HCT116 (cell line): ENCODE results near the gene JPT1. TPM values are rescaled to one million over a fixed set of nuclear protein-coding genes. Genes with fewer than 3 reads are reported as not detected.
A peak's percentile ranks its signal among the peaks of the same experiment; 100 is the strongest.

ENCODE experiments used
- ATAC-seq: fragments of 200-7000 bp; cut with Tn5 transposase; 2 replicates; pipeline ENCODE4 v1.9.1; 2020; ENCODE audit warnings: mild to moderate bottlenecking, moderate library complexity
- Bru-seq: library from RNA; stranded (reverse); fragments of 400-500 nt; gene quantifications from one replicate; lab custom pipeline; 2021; lab: Mats Ljungman, UMichigan
- BruChase-seq, 2 experiments: library from RNA; stranded (reverse); fragments of 400-500 nt; gene quantifications; one replicate each; lab custom pipeline; 2021; lab: Mats Ljungman, UMichigan
- BruUV-seq: library from RNA; stranded (reverse); fragments of 400-500 nt; replicated peaks from 2 replicates; lab custom pipeline; 2021; lab: Mats Ljungman, UMichigan
- CTCF ChIA-PET: fragments of 300-600 bp; sonication (Branson Sonifier 250); formaldehyde crosslinking; loops from one replicate; lab custom pipeline; 2021; ENCODE audit warnings: antibody characterized with exemption; lab: Charles Lee
- POLR2A ChIA-PET: fragments of 300-600, 350-600 bp; sonication (Branson Sonifier 250); formaldehyde crosslinking; loops from one replicate; lab custom pipeline; 2021; ENCODE audit warnings: antibody characterized with exemption; lab: Charles Lee
- RAD21 ChIA-PET, 2 experiments: fragments of 300-600 bp; sonication (Branson Sonifier 250); formaldehyde crosslinking; loops; one replicate each; lab custom pipeline; 2023; ENCODE audit warnings: low total read pairs in 2 of 2; ENCODE audit not compliant: uncharacterized antibody in 2 of 2, unreplicated experiment in 2 of 2, low non-redundant PET in 1 of 2; lab: Charles Lee
- DNase-seq: peaks from one replicate; pipeline ENCODE4 v3.0.0-alpha.2; 2010; ENCODE audit warnings: low read depth, low spot score
- H2AFZ ChIP-seq: fragments of 200-600 bp; shearing (Covaris generic), sonication (generic); 2 replicates; pipeline ENCODE4 v1.6.1; 2017; ENCODE audit warnings: low read depth, mixed run types, mixed read lengths, antibody characterized with exemption, low read length; ENCODE audit not compliant: poor library complexity, severe bottlenecking
- H3K27ac ChIP-seq: 2 replicates; pipeline ENCODE4 v1.5.1; 2012; ENCODE audit warnings: low read depth, low read length
- H3K27me3 ChIP-seq: fragments of 200-600 bp; sonication (generic); 2 replicates; pipeline ENCODE4 v1.6.1; 2016; ENCODE audit warnings: mixed run types, low read length, mixed read lengths; ENCODE audit not compliant: insufficient read depth
- H3K36me3 ChIP-seq, 2 experiments: fragments of 200-500 bp in 1 of 2; fragments of 200-600 bp in 1 of 2; sonication (Bioruptor generic) in 1 of 2; sonication (generic) in 1 of 2; 2 replicates each; pipeline versions ENCODE4 v1.5.1 to v1.6.1; 2014 to 2016; ENCODE audit warnings: low read length in 2 of 2, inconsistent platforms in 1 of 2, mixed read lengths in 1 of 2, mixed run types in 1 of 2; ENCODE audit not compliant: insufficient read depth in 2 of 2, control insufficient read depth in 1 of 2
- H3K4me1 ChIP-seq, 2 experiments: fragments of 200-600 bp in 1 of 2; sonication (generic) in 1 of 2; 2 replicates each; pipeline versions ENCODE4 v1.5.1 to v1.6.1; 2012 to 2017; ENCODE audit warnings: low read length in 2 of 2, inconsistent platforms in 1 of 2, mild to moderate bottlenecking in 1 of 2, mixed read lengths in 1 of 2, mixed run types in 1 of 2, moderate library complexity in 1 of 2; ENCODE audit not compliant: insufficient read depth in 2 of 2, control insufficient read depth in 1 of 2
- H3K4me2 ChIP-seq: fragments of 200-600 bp; sonication (generic); 2 replicates; pipeline ENCODE4 v1.6.1; 2017; ENCODE audit warnings: mixed run types, low read length, mixed read lengths
- H3K4me3 ChIP-seq, 2 experiments: fragments of 200-600 bp in 1 of 2; sonication (generic) in 1 of 2; replicated peaks in 1 of 2; 2 replicates each; pipeline ENCODE4 v1.5.1; 2011 to 2016; ENCODE audit warnings: low read length in 2 of 2, control low read depth in 1 of 2, low read depth in 1 of 2, mild to moderate bottlenecking in 1 of 2, mixed read lengths in 1 of 2, mixed run types in 1 of 2
- H3K79me2 ChIP-seq: fragments of 200-600 bp; sonication (generic); 2 replicates; pipeline ENCODE4 v1.6.1; 2017; ENCODE audit warnings: mild to moderate bottlenecking, mixed run types, low read length, moderate library complexity, mixed read lengths; ENCODE audit not compliant: insufficient read depth
- H3K9ac ChIP-seq: fragments of 200-600 bp; sonication (generic); 2 replicates; pipeline ENCODE4 v1.6.1; 2016; ENCODE audit warnings: low read length, mixed read lengths
- H3K9me2 ChIP-seq: fragments of 200-600 bp; sonication (generic), shearing (Covaris generic); 2 replicates; pipeline ENCODE4 v1.6.1; 2017; ENCODE audit warnings: mixed run types, mild to moderate bottlenecking, moderate library complexity; ENCODE audit not compliant: insufficient read depth
- H3K9me3 ChIP-seq, 2 experiments: fragments of 200-500 bp in 1 of 2; fragments of 200-600 bp in 1 of 2; sonication (Bioruptor generic) in 1 of 2; sonication (generic) in 1 of 2; 2 replicates each; pipeline ENCODE4 v1.6.1; 2014 to 2017; ENCODE audit warnings: low read length in 2 of 2, mixed read lengths in 2 of 2, inconsistent platforms in 1 of 2, low read depth in 1 of 2, mild to moderate bottlenecking in 1 of 2, mixed run types in 1 of 2, moderate library complexity in 1 of 2; ENCODE audit not compliant: control insufficient read depth in 1 of 2, insufficient read depth in 1 of 2
- H4K20me1 ChIP-seq: fragments of 200-600 bp; sonication (generic), shearing (Covaris generic); 2 replicates; pipeline ENCODE4 v1.6.1; 2017; ENCODE audit warnings: mixed run types, mild to moderate bottlenecking, moderate library complexity; ENCODE audit not compliant: insufficient read depth
- ATF3 ChIP-seq: IDR thresholded peaks from 2 replicates; pipeline ENCODE4 v1.6.1; 2012
- CBX3 ChIP-seq: IDR thresholded peaks from 2 replicates; pipeline ENCODE4 v1.6.1; 2012; ENCODE audit warnings: low read depth
- CEBPB ChIP-seq: IDR thresholded peaks from 2 replicates; pipeline ENCODE4 v1.6.1; 2012; ENCODE audit warnings: low read depth
- CTCF ChIP-seq, 3 experiments: fragments of 200-600 bp in 1 of 3; sonication (generic) in 1 of 3; IDR thresholded peaks in 2 of 3; conservative IDR thresholded peaks in 1 of 3; 2 replicates each; pipeline ENCODE4 v1.5.1; 2012 to 2017; ENCODE audit warnings: low read depth in 2 of 3, low read length in 2 of 3, antibody characterized with exemption in 1 of 3, borderline replicate concordance in 1 of 3, control low read depth in 1 of 3, mild to moderate bottlenecking in 1 of 3, mixed read lengths in 1 of 3, mixed run types in 1 of 3, moderate library complexity in 1 of 3; ENCODE audit not compliant: insufficient read depth in 1 of 3
- EGR1 ChIP-seq: IDR thresholded peaks from 2 replicates; pipeline ENCODE4 v1.6.1; 2012; ENCODE audit warnings: low read depth
- EZH2 ChIP-seq: fragments of 200-600 bp; sonication (generic); IDR thresholded peaks from 2 replicates; pipeline ENCODE4 v1.6.1; 2017; ENCODE audit warnings: antibody characterized with exemption, mixed run types
- EZH2phosphoT487 ChIP-seq: fragments of 200-600 bp; IDR thresholded peaks from 2 replicates; pipeline ENCODE4 v1.6.1; 2018; ENCODE audit warnings: antibody characterized with exemption, borderline replicate concordance
- FOSL1 ChIP-seq: IDR thresholded peaks from 2 replicates; pipeline ENCODE4 v1.6.1; 2012; ENCODE audit warnings: low read depth
- JUND ChIP-seq: IDR thresholded peaks from 2 replicates; pipeline ENCODE4 v1.6.1; 2012
- POLR2A ChIP-seq: IDR thresholded peaks from 2 replicates; pipeline ENCODE4 v1.7.0; 2011; ENCODE audit warnings: borderline replicate concordance; ENCODE audit not compliant: insufficient read depth, insufficient read length; ENCODE audit errors: extremely low read depth
- POLR2AphosphoS5 ChIP-seq: IDR thresholded peaks from 2 replicates; pipeline ENCODE4 v1.6.1; 2011; ENCODE audit warnings: mild to moderate bottlenecking, low read depth, low read length, moderate library complexity
- SIN3A ChIP-seq: IDR thresholded peaks from 2 replicates; pipeline ENCODE4 v1.6.1; 2012; ENCODE audit warnings: low read depth
- SP1 ChIP-seq: IDR thresholded peaks from 2 replicates; pipeline ENCODE4 v1.6.1; 2012; ENCODE audit warnings: low read depth
- SRF ChIP-seq: IDR thresholded peaks from 2 replicates; pipeline ENCODE4 v1.6.1; 2012; ENCODE audit warnings: low read depth
- TCF7L2 ChIP-seq: IDR thresholded peaks from 2 replicates; pipeline ENCODE4 v1.7.0; 2011; ENCODE audit warnings: borderline replicate concordance, inconsistent platforms; ENCODE audit not compliant: insufficient read depth, insufficient read length; ENCODE audit errors: extremely low read depth
- YY1 ChIP-seq: IDR thresholded peaks from 2 replicates; pipeline ENCODE4 v1.6.1; 2011; ENCODE audit warnings: low read length, low read depth, moderate library complexity, mild to moderate bottlenecking; ENCODE audit not compliant: insufficient replicate concordance; ENCODE audit errors: extremely low read depth
- ZFX ChIP-seq: fragments of 450-650 bp; IDR thresholded peaks from 2 replicates; pipeline ENCODE4 v1.6.1; 2017
- ZNF274 ChIP-seq: fragments of 200-500 bp; sonication (Bioruptor generic); IDR thresholded peaks from 2 replicates; pipeline ENCODE4 v1.6.1; 2014; ENCODE audit warnings: mild to moderate bottlenecking, low read depth, low read length, inconsistent platforms
- intact Hi-C: fragments of 100-400 bp; cut with micrococcal nuclease; formaldehyde crosslinking; loops from 2 replicates; pipeline ENCODE4 v1.10.0; 2022
- long read RNA-seq: library from polyadenylated mRNA; unstranded; transcript quantifications from one replicate; pipeline ENCODE4 v2.0.0, GENCODE V29; 2021; ENCODE audit not compliant: unreplicated experiment
- polyA plus RNA-seq: library from polyadenylated mRNA; unstranded; fragments of >200 nt; gene quantifications from 2 replicates; pipeline ENCODE4 v1.2.1, GENCODE V29; 2012; ENCODE audit warnings: missing spikeins
- total RNA-seq: library from RNA; stranded (reverse); gene quantifications from one replicate; pipeline ENCODE4 v1.2.1, GENCODE V29; 2021; ENCODE audit not compliant: unreplicated experiment
- TF ChIP-seq, protein P1 (sequence below): IDR thresholded peaks from 2 replicates; pipeline ENCODE4 v1.6.1; 2012

JPT1 gene, protein sequence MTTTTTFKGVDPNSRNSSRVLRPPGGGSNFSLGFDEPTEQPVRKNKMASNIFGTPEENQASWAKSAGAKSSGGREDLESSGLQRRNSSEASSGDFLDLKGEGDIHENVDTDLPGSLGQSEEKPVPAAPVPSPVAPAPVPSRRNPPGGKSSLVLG
- 575 TPM for total RNA-seq
- polyA plus RNA-seq, result 715 and 916 TPM in 2 replicates
- percentile 97 among the genes with signal in this experiment for Bru-seq, nascent RNA
- percentile 96 among the genes with signal in this experiment for BruChase-seq, experiment 1, labeled RNA remaining after a 6-hour chase
- percentile 96 among the genes with signal in this experiment for BruChase-seq, experiment 2, labeled RNA remaining after a 2-hour chase
- long read RNA-seq, partial matches to known transcripts, result 0 of 102 reads
- long read RNA-seq, other reads (novel, unspliced or antisense), result 102 of 102 reads

DNA sequence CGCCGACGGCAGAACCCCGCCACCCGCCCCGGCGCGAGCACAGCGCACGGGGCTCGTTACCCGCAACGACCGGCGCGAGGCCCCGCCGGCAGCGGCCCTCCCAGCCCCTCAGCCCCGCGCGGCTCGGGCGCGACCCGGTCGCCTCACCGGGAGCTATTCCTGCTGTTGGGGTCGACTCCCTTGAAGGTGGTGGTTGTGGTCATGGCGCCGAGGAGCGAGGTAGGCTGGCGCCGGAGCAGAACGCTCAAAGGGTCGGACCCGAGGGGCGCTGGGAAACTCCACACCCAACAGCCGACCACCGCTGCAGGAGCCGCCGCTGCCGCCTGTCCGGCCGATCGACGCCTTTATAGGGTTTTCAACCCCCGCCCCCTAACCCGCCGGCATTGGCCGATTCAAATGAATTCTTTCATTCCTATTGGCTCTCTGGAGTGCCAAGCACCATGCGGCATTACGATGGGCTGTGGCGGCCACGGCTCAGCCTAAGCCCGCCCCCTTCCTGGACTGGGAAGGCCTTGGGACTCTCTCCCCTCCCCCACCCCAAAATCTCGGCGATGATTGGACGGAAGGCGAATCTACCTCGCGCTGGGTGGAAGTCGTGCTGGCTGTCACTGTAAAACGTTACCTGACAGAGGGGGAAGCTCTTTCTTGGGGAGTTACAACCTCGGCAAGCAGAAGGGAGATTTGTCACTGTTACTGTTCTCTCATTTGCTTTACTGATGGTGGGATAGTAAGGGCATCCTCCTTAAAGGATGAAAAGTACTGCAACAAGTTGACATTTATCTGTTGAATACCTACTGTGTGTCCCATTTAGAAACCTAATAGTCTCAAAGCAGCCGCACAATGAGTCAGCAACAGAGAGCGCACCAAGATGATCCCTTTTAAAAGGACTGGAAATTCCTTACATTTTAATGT, at the start of gene JPT1:
JPT1 (minus strand) TSS at position 318 of the 912 bp plus-strand sequence; CDS start at position 203, 115 bp downstream.
- BruUV-seq, result no TSS peak
- peaks cover 20% of the 10 kb centered on the region; the same call in 1 of the 2 replicates for H4K20me1 ChIP-seq
- H3K9me3 ChIP-seq, result no peaks in the 10 kb centered on the region
- peak; percentile 100 for DNase-seq
- ChIA-PET CTCF (interaction anchor here (0.5 to 2.6 kb wide), 4 partner anchors 18 to 86 kb away, joined by 4 to 10 read pairs (median 6); no protein-coding TSS in a partner anchor), RAD21 (no interaction called here), POLR2A (interaction anchor here (0.6 to 3.0 kb wide), 25 partner anchors 9 to 1882 kb away, joined by 3 to 23 read pairs (median 5); partner anchors contain the start of genes FDXR, NT5C, NUP85 and TMEM94)
- intact Hi-C loops, result no loop called here
- H3K79me2 ChIP-seq, result peaks cover 49% of the 10 kb centered on the region
- no peak for TF ChIP-seq ZNF274
- peak; percentile 64 for TF ChIP-seq EGR1
- 0 out of 2 replicates have a peak, but pooled peaks have one; percentile 53 for TF ChIP-seq FOSL1
- TF ChIP-seq, protein P1, sequence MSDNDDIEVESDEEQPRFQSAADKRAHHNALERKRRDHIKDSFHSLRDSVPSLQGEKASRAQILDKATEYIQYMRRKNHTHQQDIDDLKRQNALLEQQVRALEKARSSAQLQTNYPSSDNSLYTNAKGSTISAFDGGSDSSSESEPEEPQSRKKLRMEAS, result peak; percentile 95
- no peak for TF ChIP-seq CEBPB
- TF ChIP-seq SIN3A, result peak; percentile 99
- peak; percentile 100 for TF ChIP-seq POLR2A
- no peak; the same call in 1 of the 2 replicates for TF ChIP-seq JUND
- TF ChIP-seq ZFX, result peak; percentile 90; the same call in 1 of the 2 replicates
- no peak for TF ChIP-seq EZH2
- no peak for TF ChIP-seq ATF3
- TF ChIP-seq CBX3, result no peak
- TF ChIP-seq CTCF (IDR thresholded peaks at IDR 0.05 in 2 of 3, conservative IDR thresholded peaks at IDR 0.05 in 1 of 3; ENCODE audit: borderline replicate concordance in 1 of 3, insufficient read depth in 1 of 3, low read depth in 2 of 3, low read length in 2 of 3), result no peak
- TF ChIP-seq EZH2phosphoT487, result no peak
- TF ChIP-seq SP1, result peak; percentile 99
- TF ChIP-seq YY1, result peak; percentile 53
- no peak for TF ChIP-seq SRF
- peak; percentile 100 for TF ChIP-seq POLR2AphosphoS5
- no peak for TF ChIP-seq TCF7L2
- H3K9ac ChIP-seq, result peak within 1 kb of the TSS; percentile 92
- H3K4me2 ChIP-seq, result peak within 1 kb of the TSS; percentile 90
- H3K36me3 ChIP-seq, result peaks cover 5 to 9% of the 10 kb centered on the region in 2 experiments; a peak in 2 of 4 replicates
- H3K9me2 ChIP-seq, result no peaks in the 10 kb centered on the region
- H3K27me3 ChIP-seq, result no peaks in the 10 kb centered on the region
- no peak within 1 kb of the TSS for H2AFZ ChIP-seq
- ATAC-seq, result peak; percentile 94
- H3K27ac ChIP-seq, result peak within 1 kb of the TSS; percentile 94
- H3K4me1 ChIP-seq, result peaks cover 61 to 64% of the 10 kb centered on the region in 2 experiments
- peak within 1 kb of the TSS; percentile 88 to 96 for H3K4me3 ChIP-seq
